Karpas-422 (cell line): ENCODE measurements around the gene CNTNAP4. TPM values are rescaled to one million over a fixed set of nuclear protein-coding genes. Genes with fewer than 3 reads are reported as not detected.

Experiments used
- DNase-seq: peaks from one replicate; pipeline ENCODE4 v3.0.0-alpha.2; 2015
- H2AFZ ChIP-seq: fragments of 200-600 bp; sonication (generic); 2 replicates; pipeline ENCODE4 v1.6.1; 2014; ENCODE audit warnings: antibody characterized with exemption, low read length, mixed read lengths
- H3K27ac ChIP-seq: fragments of 200-600 bp; sonication (generic); 2 replicates; pipeline ENCODE4 v1.5.1; 2014; ENCODE audit warnings: mild to moderate bottlenecking, low read length, moderate library complexity
- H3K27me3 ChIP-seq: fragments of 200-600 bp; sonication (generic); 2 replicates; pipeline ENCODE4 v1.6.1; 2014; ENCODE audit warnings: low read length, mixed read lengths
- H3K36me3 ChIP-seq: fragments of 200-600 bp; sonication (generic); 2 replicates; pipeline ENCODE4 v1.6.1; 2014; ENCODE audit warnings: low read length, mixed read lengths; ENCODE audit not compliant: insufficient read depth
- H3K4me1 ChIP-seq: fragments of 200-600 bp; sonication (generic); 2 replicates; pipeline ENCODE4 v1.6.1; 2014; ENCODE audit warnings: mild to moderate bottlenecking, low read length, mixed read lengths
- H3K4me2 ChIP-seq: fragments of 200-600 bp; sonication (generic); 2 replicates; pipeline ENCODE4 v1.6.1; 2014; ENCODE audit warnings: low read length, low read depth, mild to moderate bottlenecking; ENCODE audit not compliant: poor library complexity, severe bottlenecking
- H3K4me3 ChIP-seq: fragments of 200-600 bp; sonication (generic); 2 replicates; pipeline ENCODE4 v1.5.1; 2014; ENCODE audit warnings: mild to moderate bottlenecking, antibody characterized with exemption, low read length, mixed read lengths
- H3K79me2 ChIP-seq: fragments of 200-600 bp; sonication (generic); 2 replicates; pipeline ENCODE4 v1.6.1; 2014; ENCODE audit warnings: mild to moderate bottlenecking, low read length, mixed read lengths
- H3K9ac ChIP-seq: fragments of 200-600 bp; sonication (generic); 2 replicates; pipeline ENCODE4 v1.6.0; 2014; ENCODE audit warnings: low read length
- H3K9me2 ChIP-seq: fragments of 200-600 bp; sonication (generic), shearing (Covaris generic); replicated peaks from 2 replicates; pipeline ENCODE4 v1.6.0; 2014; ENCODE audit warnings: mild to moderate bottlenecking, low read length, moderate library complexity; ENCODE audit not compliant: insufficient read depth
- H3K9me3 ChIP-seq: fragments of 300-700, 200-600 bp; sonication (generic); 2 replicates; pipeline ENCODE4 v1.6.1; 2014; ENCODE audit warnings: low read length, mixed read lengths
- H4K20me1 ChIP-seq: fragments of 200-600 bp; sonication (generic); 2 replicates; pipeline ENCODE4 v1.6.1; 2014; ENCODE audit warnings: mild to moderate bottlenecking, antibody characterized with exemption, low read length, low read depth; ENCODE audit not compliant: insufficient read depth
- total RNA-seq: library from RNA; depleted of rRNA; stranded (reverse); fragments of >200 nt; shearing (Covaris generic); gene quantifications from 2 replicates; pipeline ENCODE4 v1.2.3, GENCODE V29; 2014; ENCODE audit warnings: low replicate concordance

CNTNAP4 gene
- total RNA-seq, 1 experiment from 2014 or later, result 1.8 TPM

GRCh38 chr16:76443973-76444372 is 166.8 kb downstream of the CNTNAP4 start:
- H3K36me3 ChIP-seq, result no peaks in the 10 kb centered on the region
- no peaks in the 10 kb centered on the region for H3K79me2 ChIP-seq
- no peaks in the 10 kb centered on the region for H3K9me3 ChIP-seq
- H3K27ac ChIP-seq, result no peak overlapping the region
- no peaks in the 10 kb centered on the region for H3K4me1 ChIP-seq
- H4K20me1 ChIP-seq, result no peaks in the 10 kb centered on the region
- DNase-seq, result no peak
- H2AFZ ChIP-seq, result no peak overlapping the region
- H3K9ac ChIP-seq, result no peak overlapping the region
- H3K4me2 ChIP-seq, result no peak overlapping the region
- H3K4me3 ChIP-seq, result no peak overlapping the region
- H3K9me2 ChIP-seq, result no peaks in the 10 kb centered on the region
- no peaks in the 10 kb centered on the region for H3K27me3 ChIP-seq

- Histone ChIP-seq H4K20me1 (no peaks in the 10 kb centered on the region), H3K9me2 (no peaks in the 10 kb centered on the region), H3K4me3 (no peak overlapping the region), H3K9ac (no peak overlapping the region), H2AFZ (no peak overlapping the region), H3K36me3 (no peaks in the 10 kb centered on the region), H3K4me1 (no peaks in the 10 kb centered on the region), H3K9me3 (no peaks in the 10 kb centered on the region), H3K27me3 (no peaks in the 10 kb centered on the region), H3K79me2 (no peaks in the 10 kb centered on the region), H3K27ac (no peak overlapping the region), H3K4me2 (no peak overlapping the region)
- DNase-seq, result no peak
These were observed 167.6 kb downstream of the CNTNAP4 start for GRCh38 chr16:76444832-76445231.

- no peaks in the 10 kb centered on the region for H4K20me1 ChIP-seq
- no peaks in the 10 kb centered on the region for H3K9me3 ChIP-seq
- H3K27me3 ChIP-seq, result no peaks in the 10 kb centered on the region
- no peak overlapping the region for H3K4me2 ChIP-seq
- H3K4me3 ChIP-seq, result no peak overlapping the region
- no peak overlapping the region for H2AFZ ChIP-seq
- H3K27ac ChIP-seq, result no peak overlapping the region
- H3K4me1 ChIP-seq, result no peaks in the 10 kb centered on the region
- no peaks in the 10 kb centered on the region for H3K36me3 ChIP-seq
- no peaks in the 10 kb centered on the region for H3K9me2 ChIP-seq
- no peak for DNase-seq
- H3K9ac ChIP-seq, result no peak overlapping the region
- H3K79me2 ChIP-seq, result no peaks in the 10 kb centered on the region
These were observed 168.6 kb downstream of the CNTNAP4 start for GRCh38 chr16:76445815-76446214.

GRCh38 chr16:76446251-76446650 is 169.1 kb downstream of the CNTNAP4 start:
- no peaks in the 10 kb centered on the region for H3K4me1 ChIP-seq
- no peak overlapping the region for H3K4me2 ChIP-seq
- DNase-seq, result no peak
- no peak overlapping the region for H3K4me3 ChIP-seq
- H3K79me2 ChIP-seq, result no peaks in the 10 kb centered on the region
- no peaks in the 10 kb centered on the region for H4K20me1 ChIP-seq
- H3K9me3 ChIP-seq, result no peaks in the 10 kb centered on the region
- no peak overlapping the region for H2AFZ ChIP-seq
- no peaks in the 10 kb centered on the region for H3K9me2 ChIP-seq
- no peaks in the 10 kb centered on the region for H3K27me3 ChIP-seq
- no peaks in the 10 kb centered on the region for H3K36me3 ChIP-seq
- H3K27ac ChIP-seq, result no peak overlapping the region
- no peak overlapping the region for H3K9ac ChIP-seq

GRCh38 chr16:76450890-76451289 is 173.7 kb downstream of the CNTNAP4 start:
- no peak for DNase-seq
- Histone ChIP-seq H3K79me2 (no peaks in the 10 kb centered on the region), H2AFZ (no peak overlapping the region), H3K4me1 (no peaks in the 10 kb centered on the region), H3K9ac (no peak overlapping the region), H4K20me1 (no peaks in the 10 kb centered on the region), H3K9me3 (no peaks in the 10 kb centered on the region), H3K27ac (no peak overlapping the region), H3K36me3 (no peaks in the 10 kb centered on the region), H3K27me3 (no peaks in the 10 kb centered on the region), H3K9me2 (no peaks in the 10 kb centered on the region), H3K4me3 (no peak overlapping the region), H3K4me2 (no peak overlapping the region)

- Histone ChIP-seq H3K4me2 (no peak overlapping the region), H2AFZ (no peak overlapping the region), H3K27ac (no peak overlapping the region), H3K4me1 (no peaks in the 10 kb centered on the region), H3K36me3 (no peaks in the 10 kb centered on the region), H4K20me1 (no peaks in the 10 kb centered on the region), H3K27me3 (no peaks in the 10 kb centered on the region), H3K9me3 (no peaks in the 10 kb centered on the region), H3K79me2 (no peaks in the 10 kb centered on the region), H3K9ac (no peak overlapping the region), H3K4me3 (no peak overlapping the region), H3K9me2 (no peaks in the 10 kb centered on the region)
- no peak for DNase-seq
These were observed 178.1 kb downstream of the CNTNAP4 start for GRCh38 chr16:76455257-76455656.

- Histone ChIP-seq H3K79me2 (no peaks in the 10 kb centered on the region), H4K20me1 (no peaks in the 10 kb centered on the region), H3K27ac (no peak overlapping the region), H3K4me1 (no peaks in the 10 kb centered on the region), H3K9me3 (no peaks in the 10 kb centered on the region), H3K4me2 (no peak overlapping the region), H3K27me3 (no peaks in the 10 kb centered on the region), H2AFZ (no peak overlapping the region), H3K36me3 (no peaks in the 10 kb centered on the region), H3K9ac (no peak overlapping the region), H3K9me2 (no peaks in the 10 kb centered on the region), H3K4me3 (no peak overlapping the region)
- no peak for DNase-seq
These were observed 178.8 kb downstream of the CNTNAP4 start for GRCh38 chr16:76456016-76456415.

- H3K4me3 ChIP-seq, result no peak overlapping the region
- no peaks in the 10 kb centered on the region for H4K20me1 ChIP-seq
- no peak for DNase-seq
- H3K27me3 ChIP-seq, result no peaks in the 10 kb centered on the region
- H3K79me2 ChIP-seq, result no peaks in the 10 kb centered on the region
- no peaks in the 10 kb centered on the region for H3K4me1 ChIP-seq
- no peaks in the 10 kb centered on the region for H3K9me2 ChIP-seq
- no peak overlapping the region for H3K4me2 ChIP-seq
- no peak overlapping the region for H3K27ac ChIP-seq
- no peak overlapping the region for H3K9ac ChIP-seq
- no peaks in the 10 kb centered on the region for H3K36me3 ChIP-seq
- no peaks in the 10 kb centered on the region for H3K9me3 ChIP-seq
- no peak overlapping the region for H2AFZ ChIP-seq
These were observed 181.9 kb downstream of the CNTNAP4 start for GRCh38 chr16:76459111-76459510.

GRCh38 chr16:76461836-76462235 is 184.6 kb downstream of the CNTNAP4 start:
- Histone ChIP-seq H3K9me2 (no peaks in the 10 kb centered on the region), H3K27ac (no peak overlapping the region), H3K4me2 (no peak overlapping the region), H3K4me1 (no peaks in the 10 kb centered on the region), H3K4me3 (no peak overlapping the region), H3K27me3 (no peaks in the 10 kb centered on the region), H4K20me1 (no peaks in the 10 kb centered on the region), H3K9me3 (no peaks in the 10 kb centered on the region), H2AFZ (no peak overlapping the region), H3K36me3 (no peaks in the 10 kb centered on the region), H3K9ac (no peak overlapping the region), H3K79me2 (no peaks in the 10 kb centered on the region)
- DNase-seq, result no peak
